HUES64 (cell line): ENCODE data around the gene PIK3IP1. TPM values are rescaled to one million over a fixed set of nuclear protein-coding genes. Genes with fewer than 3 reads are reported as not detected.
A peak's percentile ranks its signal among the peaks of the same experiment; 100 is the strongest.

Experiments
- H3K27ac ChIP-seq: 2 replicates; pipeline ENCODE4 v1.7.0; 2013; ENCODE audit warnings: low read depth, low read length, inconsistent platforms
- H3K27me3 ChIP-seq: 2 replicates; pipeline ENCODE4 v1.6.1; 2013; ENCODE audit warnings: mild to moderate bottlenecking, low read length; ENCODE audit not compliant: insufficient read depth
- H3K36me3 ChIP-seq: 2 replicates; pipeline ENCODE4 v1.6.1; 2013; ENCODE audit warnings: mild to moderate bottlenecking, low read length; ENCODE audit not compliant: insufficient read depth
- H3K4me1 ChIP-seq: 2 replicates; pipeline ENCODE4 v1.6.1; 2013; ENCODE audit warnings: mild to moderate bottlenecking, low read length, moderate library complexity; ENCODE audit not compliant: insufficient read depth
- H3K4me3 ChIP-seq: 2 replicates; pipeline ENCODE4 v1.5.1; 2013; ENCODE audit warnings: mild to moderate bottlenecking, low read length, moderate library complexity
- H3K9ac ChIP-seq: 2 replicates; pipeline ENCODE4 v1.6.1; 2013; ENCODE audit warnings: mild to moderate bottlenecking, low read depth, low read length
- H3K9me3 ChIP-seq: 2 replicates; pipeline ENCODE4 v1.6.1; 2013; ENCODE audit warnings: low read depth, low read length; ENCODE audit not compliant: insufficient read depth
- WGBS: fragments of 150-250, 120-280 bp; methylation state at CpG from one replicate; pipeline ENCODE4 v1.1.7; 2013; ENCODE audit warnings: missing lambda C conversion rate; 5-methylcytosine and 5-hydroxymethylcytosine counted together
- polyA plus RNA-seq, 2 experiments: library from polyadenylated mRNA; stranded (reverse); fragments of 50-300 nt; gene quantifications; one replicate each; pipeline ENCODE4 v1.2.3, GENCODE V29; 2013

PIK3IP1 gene, protein sequence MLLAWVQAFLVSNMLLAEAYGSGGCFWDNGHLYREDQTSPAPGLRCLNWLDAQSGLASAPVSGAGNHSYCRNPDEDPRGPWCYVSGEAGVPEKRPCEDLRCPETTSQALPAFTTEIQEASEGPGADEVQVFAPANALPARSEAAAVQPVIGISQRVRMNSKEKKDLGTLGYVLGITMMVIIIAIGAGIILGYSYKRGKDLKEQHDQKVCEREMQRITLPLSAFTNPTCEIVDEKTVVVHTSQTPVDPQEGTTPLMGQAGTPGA
- polyA plus RNA-seq (2013, experiment 1 of 2), result 0.90 TPM
- polyA plus RNA-seq (2013, experiment 2 of 2), result 1.7 TPM

DNA sequence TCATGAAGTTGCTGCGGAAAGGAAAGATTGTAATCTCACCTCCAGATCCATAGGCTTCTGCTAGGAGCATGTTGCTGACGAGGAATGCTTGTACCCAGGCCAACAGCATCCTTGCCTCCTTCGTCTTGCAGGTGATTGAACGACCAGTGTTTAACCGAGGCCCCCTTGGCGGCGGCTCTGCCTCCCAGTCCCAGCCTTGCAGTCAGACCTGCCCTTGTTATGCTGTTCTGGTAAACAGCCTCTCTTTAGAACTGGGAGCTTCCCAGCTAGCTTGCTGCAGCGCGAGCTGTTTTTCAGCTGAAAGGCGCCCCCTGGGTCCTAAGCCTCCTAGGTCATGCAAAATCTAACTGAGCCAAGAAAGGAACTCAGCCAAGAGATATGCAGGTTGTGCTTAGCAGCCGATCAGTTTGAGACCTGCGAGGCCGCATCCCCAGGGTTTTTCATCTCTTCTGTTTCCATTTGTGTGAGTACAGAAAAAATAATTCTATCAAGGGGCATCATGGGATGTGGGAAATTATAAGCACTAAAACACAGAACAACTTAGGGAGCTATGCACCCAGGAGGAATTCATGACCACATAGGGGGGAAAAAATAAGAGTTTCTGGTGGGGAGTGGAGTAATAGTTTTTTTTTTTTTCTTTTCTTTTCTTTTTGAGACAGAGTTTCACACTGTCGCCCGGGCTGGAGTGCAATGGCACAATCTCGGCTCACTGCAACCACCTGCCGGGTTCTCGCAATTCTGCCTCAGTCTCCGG is at the start of gene PIK3IP1:
PIK3IP1 (minus strand) TSS at position 253 of the 754 bp plus-strand sequence; CDS start at position 109, 144 bp downstream.
- Histone ChIP-seq H3K27me3 (peaks cover 31% of the 10 kb centered on the region), H3K4me1 (peaks cover 12% of the 10 kb centered on the region), H3K9me3 (no peaks in the 10 kb centered on the region), H3K9ac (peak within 1 kb of the TSS; percentile 21; the same call in 1 of the 2 replicates), H3K36me3 (no peaks in the 10 kb centered on the region), H3K27ac (no peak within 1 kb of the TSS), H3K4me3 (peak within 1 kb of the TSS; percentile 54)
- WGBS, result 25% methylated on average over 19 of the region's 19 CpGs

DNA sequence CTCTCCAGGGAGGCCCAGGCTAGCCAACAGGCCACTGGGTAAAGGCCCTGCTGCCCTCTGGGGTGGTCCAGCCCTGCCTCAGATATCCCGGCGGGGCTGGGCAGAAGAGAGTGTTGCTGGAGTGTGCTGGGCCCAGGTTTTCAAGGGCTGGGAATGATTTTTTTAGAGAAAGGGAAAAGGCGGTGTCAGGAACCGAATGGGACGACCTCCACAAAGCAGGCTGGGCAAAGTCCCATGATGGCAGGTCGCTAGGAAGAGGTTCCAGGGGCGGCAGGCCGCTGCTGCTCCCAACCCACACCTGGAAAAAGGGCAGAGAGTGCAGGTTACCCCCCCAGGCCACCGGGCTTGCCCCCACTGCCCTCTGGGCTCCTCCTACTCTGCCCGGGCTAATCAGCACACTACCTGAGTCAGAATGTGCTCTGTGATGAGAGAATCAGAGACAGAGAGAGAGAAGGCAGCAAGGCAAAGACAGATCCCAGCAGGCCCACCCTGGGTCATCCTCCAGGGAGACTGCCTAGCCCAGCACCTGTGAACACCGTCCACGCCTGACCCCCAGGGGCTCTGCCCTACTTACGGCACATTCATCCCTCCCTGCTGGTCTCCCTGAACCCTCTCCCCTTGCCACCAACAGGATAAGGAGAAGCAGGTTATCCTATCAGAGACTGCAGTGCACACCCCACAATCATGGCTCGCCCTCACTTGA is 49.2 kb upstream of the PIK3IP1 start:
- H3K4me3 ChIP-seq, result no peak overlapping the region
- H3K36me3 ChIP-seq, result peaks cover 68% of the 10 kb centered on the region
- H3K9ac ChIP-seq, result peak overlapping the region; percentile 10; the same call in 1 of the 2 replicates
- WGBS, result 92% methylated on average over 14 of the region's 14 CpGs
- no peaks in the 10 kb centered on the region for H3K9me3 ChIP-seq
- peaks cover 35% of the 10 kb centered on the region for H3K4me1 ChIP-seq
- H3K27ac ChIP-seq, result 0 out of 2 replicates have a peak overlapping the region, but pooled peaks have one; percentile 23
- H3K27me3 ChIP-seq, result no peaks in the 10 kb centered on the region

- no peaks in the 10 kb centered on the region for H3K27me3 ChIP-seq
- H3K9me3 ChIP-seq, result no peaks in the 10 kb centered on the region
- no peak overlapping the region for H3K9ac ChIP-seq
- peaks cover 35% of the 10 kb centered on the region for H3K4me1 ChIP-seq
- 92% methylated on average over 2 of the region's 2 CpGs for WGBS
- no peak overlapping the region; the same call in 1 of the 2 replicates for H3K27ac ChIP-seq
- H3K36me3 ChIP-seq, result peaks cover 74% of the 10 kb centered on the region
- no peak overlapping the region for H3K4me3 ChIP-seq
Measured at GRCh38 chr22:31340765-31341247, 48.5 kb upstream of the PIK3IP1 start.

DNA sequence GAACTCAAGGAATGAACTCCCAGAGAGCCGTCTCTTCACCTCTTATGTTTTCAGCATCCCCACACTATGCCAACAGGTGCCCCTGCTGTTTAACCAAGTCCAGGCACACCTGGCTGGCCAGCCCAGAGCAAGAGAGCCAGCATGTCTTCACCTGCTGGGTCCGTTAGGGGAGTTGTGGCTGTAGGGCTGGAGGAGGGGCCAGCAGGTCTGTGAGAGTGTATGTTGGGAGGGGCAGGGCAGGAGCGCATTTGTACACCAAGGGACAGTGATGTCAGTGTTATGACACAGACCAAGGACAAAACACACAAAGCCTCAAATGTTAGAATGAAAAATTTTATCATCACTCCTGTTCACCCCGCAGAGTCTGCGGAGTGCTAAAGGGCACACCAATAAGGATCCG is 48.1 kb upstream of the PIK3IP1 start:
- no peak overlapping the region for H3K4me3 ChIP-seq
- H3K36me3 ChIP-seq, result peaks cover 78% of the 10 kb centered on the region
- no peaks in the 10 kb centered on the region for H3K9me3 ChIP-seq
- WGBS, result 94% methylated on average over 6 of the region's 6 CpGs
- H3K27ac ChIP-seq, result no peak overlapping the region
- peaks cover 35% of the 10 kb centered on the region for H3K4me1 ChIP-seq
- H3K27me3 ChIP-seq, result no peaks in the 10 kb centered on the region
- no peak overlapping the region for H3K9ac ChIP-seq

- no peaks in the 10 kb centered on the region for H3K9me3 ChIP-seq
- peaks cover 28% of the 10 kb centered on the region for H3K4me1 ChIP-seq
- 88% methylated on average over 6 of the region's 6 CpGs for WGBS
- H3K27me3 ChIP-seq, result no peaks in the 10 kb centered on the region
- no peak overlapping the region; the same call in 1 of the 2 replicates for H3K9ac ChIP-seq
- peaks cover 82% of the 10 kb centered on the region for H3K36me3 ChIP-seq
- peak overlapping the region; percentile 18; the same call in 1 of the 2 replicates for H3K27ac ChIP-seq
- H3K4me3 ChIP-seq, result no peak overlapping the region
Measured at GRCh38 chr22:31339148-31339832, 47.0 kb upstream of the PIK3IP1 start.

GRCh38 chr22:31337178-31337577 is 44.9 kb upstream of the PIK3IP1 start:
- Histone ChIP-seq H3K36me3 (peaks cover 90% of the 10 kb centered on the region), H3K9me3 (no peaks in the 10 kb centered on the region), H3K4me3 (no peak overlapping the region), H3K9ac (no peak overlapping the region), H3K27me3 (no peaks in the 10 kb centered on the region), H3K4me1 (peaks cover 12% of the 10 kb centered on the region; the same call in 1 of the 2 replicates), H3K27ac (no peak overlapping the region)
- 91% methylated on average over 5 of the region's 5 CpGs for WGBS

DNA sequence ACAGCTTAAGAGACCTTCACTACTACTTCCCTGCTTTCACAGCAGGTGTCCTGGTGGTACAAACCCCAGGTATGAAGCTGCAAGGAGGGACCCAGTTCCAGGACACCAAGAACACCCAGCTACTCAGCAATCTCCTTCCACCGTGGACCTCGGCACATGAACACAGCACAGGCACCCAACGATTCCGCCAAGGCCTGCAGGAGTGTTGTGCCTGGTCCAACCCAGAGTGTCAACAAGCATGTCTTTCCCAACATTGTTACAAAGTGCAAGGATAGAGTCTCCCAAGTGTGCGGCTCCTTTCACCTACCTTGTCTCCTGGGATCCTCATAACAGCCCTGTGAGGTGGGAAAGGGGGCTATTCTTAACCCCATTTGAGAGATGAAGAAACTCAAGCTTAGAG is 42.0 kb upstream of the PIK3IP1 start:
- Histone ChIP-seq H3K27ac (no peak overlapping the region), H3K36me3 (peaks cover 88% of the 10 kb centered on the region), H3K27me3 (no peaks in the 10 kb centered on the region), H3K4me1 (no peaks in the 10 kb centered on the region), H3K4me3 (no peak overlapping the region), H3K9ac (no peak overlapping the region), H3K9me3 (no peaks in the 10 kb centered on the region)
- 98% methylated on average over 5 of the region's 5 CpGs for WGBS

- no peak overlapping the region for H3K27ac ChIP-seq
- no peaks in the 10 kb centered on the region for H3K27me3 ChIP-seq
- no peak overlapping the region for H3K4me3 ChIP-seq
- peaks cover 91% of the 10 kb centered on the region for H3K36me3 ChIP-seq
- no peak overlapping the region for H3K9ac ChIP-seq
- WGBS, result 92% methylated on average over 2 of the region's 2 CpGs
- H3K4me1 ChIP-seq, result peaks cover 6% of the 10 kb centered on the region; the same call in 1 of the 2 replicates
- H3K9me3 ChIP-seq, result no peaks in the 10 kb centered on the region
Measured at GRCh38 chr22:31333641-31334040, 41.4 kb upstream of the PIK3IP1 start.

- H3K4me1 ChIP-seq, result peaks cover 12% of the 10 kb centered on the region; the same call in 1 of the 2 replicates
- H3K36me3 ChIP-seq, result peaks cover 93% of the 10 kb centered on the region
- no peaks in the 10 kb centered on the region for H3K9me3 ChIP-seq
- H3K9ac ChIP-seq, result no peak overlapping the region
- H3K4me3 ChIP-seq, result no peak overlapping the region
- 92% methylated on average over 1 of the region's 1 CpG for WGBS
- H3K27ac ChIP-seq, result no peak overlapping the region
- no peaks in the 10 kb centered on the region for H3K27me3 ChIP-seq
Measured at GRCh38 chr22:31332886-31333285, 40.6 kb upstream of the PIK3IP1 start.

- H3K27me3 ChIP-seq, result no peaks in the 10 kb centered on the region
- 94% methylated on average over 8 of the region's 8 CpGs for WGBS
- H3K9ac ChIP-seq, result no peak overlapping the region
- no peaks in the 10 kb centered on the region for H3K9me3 ChIP-seq
- peaks cover 12% of the 10 kb centered on the region; the same call in 1 of the 2 replicates for H3K4me1 ChIP-seq
- no peak overlapping the region for H3K4me3 ChIP-seq
- H3K27ac ChIP-seq, result no peak overlapping the region
- H3K36me3 ChIP-seq, result peaks cover 93% of the 10 kb centered on the region
Measured at GRCh38 chr22:31332010-31332409, 39.7 kb upstream of the PIK3IP1 start.
